D721Med (cell line): Measurements from ENCODE around the gene BBS1.

Experiments used
- DNase-seq: peaks from one replicate; pipeline ENCODE4 v3.0.0; 2011; ENCODE audit warnings: low spot score; ENCODE audit not compliant: insufficient read length
- FAIRE-seq: peaks from 2 replicates; lab custom pipeline; 2011; peaks lifted over from hg19 to GRCh38; lab: Jason Lieb, UNC
- CTCF ChIP-seq: IDR thresholded peaks from 2 replicates; pipeline ENCODE4 v1.5.1; 2012; ENCODE audit warnings: mild to moderate bottlenecking, control low read depth; ENCODE audit not compliant: insufficient read depth; ENCODE audit errors: missing control alignments

BBS1 gene

GRCh38 chr11:66491315-66491935 is 19.0 kb upstream of the BBS1 start:
- DNase-seq (no peak), FAIRE-seq (no peak)
- peak; percentile 24 for TF ChIP-seq CTCF

- peak; percentile 99 for DNase-seq
- TF ChIP-seq CTCF = no peak
- FAIRE-seq = peak; percentile 16
Observed at GRCh38 chr11:66492161-66492865, 18.1 kb upstream of the BBS1 start.

- FAIRE-seq (no peak), DNase-seq (no peak)
Observed at GRCh38 chr11:66493130-66493529, 17.3 kb upstream of the BBS1 start.

GRCh38 chr11:66494458-66494857 is 16.0 kb upstream of the BBS1 start:
- FAIRE-seq = no peak

More at GRCh38 chr11:66493130-66493529, 17.3 kb upstream of the BBS1 start:
- no peak for TF ChIP-seq CTCF

GRCh38 chr11:66494935-66495334 is 15.5 kb upstream of the BBS1 start:
- FAIRE-seq (no peak), DNase-seq (no peak)
- TF ChIP-seq CTCF = no peak

More at GRCh38 chr11:66494458-66494857, 16.0 kb upstream of the BBS1 start:
- TF ChIP-seq CTCF = no peak
- DNase-seq = no peak

GRCh38 chr11:66495401-66495854 is 15.0 kb upstream of the BBS1 start:
- FAIRE-seq = no peak
- no peak for DNase-seq
- peak; percentile 13 for TF ChIP-seq CTCF

- DNase-seq (no peak), FAIRE-seq (no peak)
- no peak for TF ChIP-seq CTCF
Observed at GRCh38 chr11:66497206-66497605, 13.2 kb upstream of the BBS1 start.
